ENCODE results near the gene EEPD1.

- TF ChIP-seq FOXP2 (optimal IDR thresholded peaks at IDR 0.05; ENCODE audit: control extremely low read depth, extremely low read length, insufficient read depth) (no peak), EZH2 (IDR thresholded peaks at IDR 0.05) (no peak), POLR2AphosphoS5 (IDR thresholded peaks at IDR 0.05; ENCODE audit: borderline replicate concordance, low read depth, low read length) (no peak)
These were observed 165.1 kb downstream of the EEPD1 start for GRCh38 chr7:36318116-36318515.

Data from SK-N-MC (cell line).